K562 (cell line): ENCODE results near the gene MAEL. TPM values are rescaled to one million over a fixed set of nuclear protein-coding genes. Genes with fewer than 3 reads are reported as not detected.

Source experiments
- CREM ChIP-seq: IDR thresholded peaks from 2 replicates; pipeline ENCODE4 v1.6.1; 2014; ENCODE audit warnings: antibody characterized with exemption, low read depth
- CTBP1 ChIP-seq: fragments of 450-650 bp; IDR thresholded peaks from 2 replicates; pipeline ENCODE4 v1.6.1; 2016; ENCODE audit warnings: borderline replicate concordance
- DIDO1 ChIP-seq: fragments of 450-650 bp; IDR thresholded peaks from 2 replicates; pipeline ENCODE4 v1.6.1; 2016; ENCODE audit warnings: low read depth, missing biosample characterization, missing genetic modification characterization
- ELF1 ChIP-seq: fragments of 200-800 bp; sonication (Bioruptor generic); IDR thresholded peaks from 2 replicates; pipeline ENCODE4 v1.6.1; 2016; ENCODE audit warnings: missing genetic modification characterization, missing compliant biosample characterization
- HCFC1 ChIP-seq: IDR thresholded peaks from 2 replicates; pipeline ENCODE4 v1.6.1; 2012; ENCODE audit warnings: low read depth, low read length, improper control_type of control experiment
- JUN ChIP-seq, 2 experiments: sonication (generic) in 1 of 2; formaldehyde crosslinking in 1 of 2; IDR thresholded peaks; 2 replicates each; pipeline versions ENCODE4 v1.6.1 to v1.8.0; 2012 to 2022; ENCODE audit warnings: borderline replicate concordance in 2 of 2, mild to moderate bottlenecking in 2 of 2, improper control_type of control experiment in 1 of 2, low read depth in 1 of 2, low read length in 1 of 2, missing genetic modification reagents in 1 of 2
- LCOR ChIP-seq: sonication (generic); formaldehyde crosslinking; IDR thresholded peaks from 2 replicates; pipeline ENCODE4 v1.8.0; 2022; ENCODE audit warnings: mild to moderate bottlenecking, missing genetic modification reagents
- NRF1 ChIP-seq, 2 experiments: fragments of 450-650 bp; IDR thresholded peaks in 1 of 2; conservative IDR thresholded peaks in 1 of 2; 2 replicates each; pipeline ENCODE4 v1.6.1; 2014; ENCODE audit warnings: mild to moderate bottlenecking in 2 of 2
- PCBP1 ChIP-seq: fragments of 200-400 bp; formaldehyde crosslinking; IDR thresholded peaks from 2 replicates; pipeline ENCODE4 v1.6.1; 2018; ENCODE audit warnings: mild to moderate bottlenecking, low read depth, low read length; ENCODE audit not compliant: poor library complexity, severe bottlenecking
- RAD21 ChIP-seq, 2 experiments: fragments of 250-450 bp in 1 of 2; fragments of 450-650 bp in 1 of 2; sonication (Bioruptor Pico) in 1 of 2; formaldehyde crosslinking in 1 of 2; IDR thresholded peaks in 1 of 2; conservative IDR thresholded peaks in 1 of 2; 2 replicates each; pipeline versions ENCODE4 v1.4.0 to v1.8.0; 2020 to 2022; ENCODE audit warnings: mild to moderate bottlenecking in 2 of 2, moderate library complexity in 1 of 2
- RB1 ChIP-seq: fragments of 450-650 bp; IDR thresholded peaks from 2 replicates; pipeline ENCODE4 v1.6.1; 2017; ENCODE audit warnings: low read depth, mild to moderate bottlenecking
- SMAD1 ChIP-seq: fragments of 150-350 bp; IDR thresholded peaks from 2 replicates; pipeline ENCODE4 v1.6.1; 2014; ENCODE audit warnings: low read length, low read depth; ENCODE audit not compliant: partially characterized antibody
- SNRNP70 ChIP-seq: fragments of 200-400 bp; formaldehyde crosslinking; optimal IDR thresholded peaks from 2 replicates; pipeline ENCODE3; 2017; ENCODE audit warnings: low read depth, low read length
- SPI1 ChIP-seq: IDR thresholded peaks from 2 replicates; pipeline ENCODE4 v1.6.1; 2011; ENCODE audit warnings: low read depth, low read length, control low read depth, borderline replicate concordance
- ZBTB1 ChIP-seq: sonication (generic); formaldehyde crosslinking; IDR thresholded peaks from 2 replicates; pipeline ENCODE4 v1.8.1; 2023; ENCODE audit warnings: missing genetic modification reagents, low read depth, mild to moderate bottlenecking, borderline replicate concordance
- ZEB2 ChIP-seq: fragments of 450-650 bp; IDR thresholded peaks from 2 replicates; pipeline ENCODE4 v1.6.1; 2016
- ZKSCAN1 ChIP-seq: fragments of 150-350 bp; IDR thresholded peaks from 2 replicates; pipeline ENCODE4 v1.6.1; 2016; ENCODE audit warnings: low read depth, low read length
- ZNF766 ChIP-seq: fragments of 200-800 bp; sonication (Bioruptor generic); conservative IDR thresholded peaks from 2 replicates; pipeline ENCODE4 v1.6.1; 2016; ENCODE audit warnings: missing genetic modification characterization, missing compliant biosample characterization
- polyA plus RNA-seq, 8 experiments: library from polyadenylated mRNA; depleted of rRNA in 4 of 8; stranded (reverse) in 5 of 8; unstranded in 3 of 8; fragments of >200 nt; fragmentation: Nextera tagmentation in 2 of 8; fragmentation: Illumina TruSeq in 1 of 8; extraction: Ambion mirVana in 2 of 8; extraction: Trizol in 1 of 8; gene quantifications; 2 replicates each; pipeline versions ENCODE4 v1.2.1 to v1.2.3, GENCODE V29; 2011 to 2014; ENCODE audit warnings: inconsistent platforms in 1 of 8, missing spikeins in 1 of 8
- total RNA-seq, 7 experiments: library from RNA; depleted of rRNA in 6 of 7; stranded (reverse); fragments of >200 nt in 6 of 7; fragmentation: Illumina TruSeq in 2 of 7; extraction: Trizol in 2 of 7; gene quantifications; 2 replicates each; pipeline versions ENCODE4 v1.2.1 to v1.2.3, GENCODE V29; 2011 to 2021; ENCODE audit warnings: low replicate concordance in 1 of 7
- TF ChIP-seq, protein P1 (sequence below): sonication (generic); formaldehyde crosslinking; IDR thresholded peaks from 2 replicates; pipeline ENCODE4 v1.8.0; 2022; ENCODE audit warnings: missing genetic modification reagents, mild to moderate bottlenecking, moderate library complexity, borderline replicate concordance
- TF ChIP-seq, protein P2 (sequence below): sonication (generic); formaldehyde crosslinking; IDR thresholded peaks from 2 replicates; pipeline ENCODE4 v1.8.1; 2022; ENCODE audit warnings: missing genetic modification reagents
- TF ChIP-seq, protein P3 (sequence below): sonication (generic); formaldehyde crosslinking; IDR thresholded peaks from 2 replicates; pipeline ENCODE4 v1.8.0; 2022; ENCODE audit warnings: missing genetic modification reagents, mild to moderate bottlenecking, borderline replicate concordance

Gene MAEL
- total and polyA plus RNA-seq, 9 of the 15 experiments (the other 6 are each of a cell fraction or from before 2014, with no cell fraction given): 0.11 to 1.9 (median 0.75) TPM

DNA sequence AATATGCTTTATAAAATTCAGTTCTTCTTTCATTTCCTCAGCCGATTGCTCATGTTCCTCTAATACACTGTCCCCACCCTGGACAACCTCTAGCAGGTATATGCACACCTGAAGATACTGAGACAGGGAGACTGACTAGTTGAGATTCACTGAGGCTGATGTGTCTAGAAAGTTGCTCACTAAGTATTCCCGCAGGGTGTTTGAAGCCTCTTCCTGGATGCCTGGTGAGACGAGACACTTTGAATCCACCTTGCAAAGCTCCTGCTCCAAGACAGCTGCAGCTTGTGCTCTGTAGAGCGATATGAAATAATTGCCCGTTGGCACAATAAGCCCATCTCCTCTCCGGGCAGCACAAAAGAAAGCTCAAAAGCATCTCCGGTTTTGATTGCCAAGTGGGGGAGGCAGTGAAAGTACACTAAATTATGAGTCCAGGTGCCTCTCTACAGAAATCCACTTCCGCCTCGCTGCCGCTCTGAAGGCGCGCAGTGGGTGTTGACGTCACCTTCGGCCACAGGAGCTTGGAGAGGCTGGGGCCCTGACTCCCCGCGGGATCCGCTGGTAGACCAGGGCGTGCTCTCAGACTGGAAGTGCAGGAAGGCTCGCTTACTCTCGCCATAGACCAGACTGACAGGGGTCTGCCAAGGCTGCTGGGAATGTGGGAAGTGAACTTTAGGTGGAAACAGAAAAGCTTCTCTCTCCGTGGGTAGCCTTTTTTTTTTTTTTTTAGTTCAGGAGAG lies 54.8 kb downstream of the MAEL start (continued):
- TF ChIP-seq, protein P1, sequence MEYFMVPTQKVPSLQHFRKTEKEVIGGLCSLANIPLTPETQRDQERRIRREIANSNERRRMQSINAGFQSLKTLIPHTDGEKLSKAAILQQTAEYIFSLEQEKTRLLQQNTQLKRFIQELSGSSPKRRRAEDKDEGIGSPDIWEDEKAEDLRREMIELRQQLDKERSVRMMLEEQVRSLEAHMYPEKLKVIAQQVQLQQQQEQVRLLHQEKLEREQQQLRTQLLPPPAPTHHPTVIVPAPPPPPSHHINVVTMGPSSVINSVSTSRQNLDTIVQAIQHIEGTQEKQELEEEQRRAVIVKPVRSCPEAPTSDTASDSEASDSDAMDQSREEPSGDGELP (CRISPR knock-in tag): peak; percentile 47; the same call in 1 of the 2 replicates
- TF ChIP-seq SMAD1 (peak; percentile 26), CTBP1 (peak; percentile 63; the same call in 1 of the 2 replicates), HCFC1 (peak; percentile 45), ZKSCAN1 (0 out of 2 replicates have a peak, but pooled peaks have one; percentile 26), ELF1 (tag) (peak; percentile 90), JUN (IDR thresholded peaks at IDR 0.05; ENCODE audit: borderline replicate concordance, low read depth, low read length) (peak; percentile 81), JUN (CRISPR knock-in tag; IDR thresholded peaks at IDR 0.05; ENCODE audit: borderline replicate concordance) (no peak), SNRNP70 (no peak), RAD21 (CRISPR knock-in tag; conservative IDR thresholded peaks at IDR 0.05 in 1 of 2, IDR thresholded peaks at IDR 0.05 in 1 of 2) (no peak), NRF1 (conservative IDR thresholded peaks at IDR 0.05 in 1 of 2, IDR thresholded peaks at IDR 0.05 in 1 of 2) (peak in 1 of 2 experiments; percentile 41; a peak in 2 of 4 replicates), RB1 (peak; percentile 45; the same call in 1 of the 2 replicates), CREM (peak; percentile 93), DIDO1 (tag) (no peak), PCBP1 (no peak), SPI1 (peak; percentile 83; the same call in 1 of the 2 replicates), ZBTB1 (CRISPR knock-in tag) (no peak), LCOR (CRISPR knock-in tag) (0 out of 2 replicates have a peak, but pooled peaks have one; percentile 28), ZEB2 (0 out of 2 replicates have a peak, but pooled peaks have one; percentile 13), ZNF766 (CRISPR knock-in tag) (no peak)
- TF ChIP-seq, protein P2, sequence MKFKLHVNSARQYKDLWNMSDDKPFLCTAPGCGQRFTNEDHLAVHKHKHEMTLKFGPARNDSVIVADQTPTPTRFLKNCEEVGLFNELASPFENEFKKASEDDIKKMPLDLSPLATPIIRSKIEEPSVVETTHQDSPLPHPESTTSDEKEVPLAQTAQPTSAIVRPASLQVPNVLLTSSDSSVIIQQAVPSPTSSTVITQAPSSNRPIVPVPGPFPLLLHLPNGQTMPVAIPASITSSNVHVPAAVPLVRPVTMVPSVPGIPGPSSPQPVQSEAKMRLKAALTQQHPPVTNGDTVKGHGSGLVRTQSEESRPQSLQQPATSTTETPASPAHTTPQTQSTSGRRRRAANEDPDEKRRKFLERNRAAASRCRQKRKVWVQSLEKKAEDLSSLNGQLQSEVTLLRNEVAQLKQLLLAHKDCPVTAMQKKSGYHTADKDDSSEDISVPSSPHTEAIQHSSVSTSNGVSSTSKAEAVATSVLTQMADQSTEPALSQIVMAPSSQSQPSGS: peak; percentile 62; the same call in 1 of the 2 replicates
- TF ChIP-seq, protein P3, sequence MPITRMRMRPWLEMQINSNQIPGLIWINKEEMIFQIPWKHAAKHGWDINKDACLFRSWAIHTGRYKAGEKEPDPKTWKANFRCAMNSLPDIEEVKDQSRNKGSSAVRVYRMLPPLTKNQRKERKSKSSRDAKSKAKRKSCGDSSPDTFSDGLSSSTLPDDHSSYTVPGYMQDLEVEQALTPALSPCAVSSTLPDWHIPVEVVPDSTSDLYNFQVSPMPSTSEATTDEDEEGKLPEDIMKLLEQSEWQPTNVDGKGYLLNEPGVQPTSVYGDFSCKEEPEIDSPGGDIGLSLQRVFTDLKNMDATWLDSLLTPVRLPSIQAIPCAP (CRISPR knock-in tag): no peak
